Measurements from ENCODE around the gene NTM.

GRCh38 chr11:131886201-131886600 lies 515.8 kb downstream of the NTM start:
- TF ChIP-seq EZH2 (IDR thresholded peaks at IDR 0.05) (no peak), POLR2AphosphoS5 (IDR thresholded peaks at IDR 0.05; ENCODE audit: borderline replicate concordance, low read depth, low read length) (no peak)
